Neural cell (in vitro differentiated cells): ENCODE measurements around the gene SPDEF. TPM values are rescaled to one million over a fixed set of nuclear protein-coding genes. Genes with fewer than 3 reads are reported as not detected.

Experiments
- H2AFZ ChIP-seq: fragments of 200-600, 300-800 bp; sonication (generic), shearing (Covaris generic); 2 replicates; pipeline ENCODE4 v1.6.0; 2014; ENCODE audit warnings: low read depth, mild to moderate bottlenecking, antibody characterized with exemption, low read length, moderate library complexity
- H3F3A ChIP-seq: fragments of 200-600 bp; shearing (Covaris generic); 2 replicates; pipeline ENCODE4 v1.6.1; 2016; ENCODE audit warnings: mild to moderate bottlenecking, moderate library complexity, mixed read lengths, antibody characterized with exemption, low read length; ENCODE audit not compliant: insufficient read depth, poor library complexity, severe bottlenecking
- H3K27ac ChIP-seq: fragments of 200-600, 300-800 bp; sonication (generic), shearing (Covaris generic); 2 replicates; pipeline ENCODE4 v1.5.1; 2014; ENCODE audit warnings: mild to moderate bottlenecking, low read length, moderate library complexity
- H3K27me3 ChIP-seq: fragments of 300-800, 200-600 bp; sonication (generic), shearing (Covaris generic); 2 replicates; pipeline ENCODE4 v1.6.0; 2014; ENCODE audit warnings: mild to moderate bottlenecking, low read depth, low read length, moderate library complexity; ENCODE audit not compliant: insufficient read depth
- H3K36me3 ChIP-seq: fragments of 300-800, 200-600 bp; sonication (generic), shearing (Covaris generic); 2 replicates; pipeline ENCODE4 v1.5.1; 2014; ENCODE audit warnings: mild to moderate bottlenecking, antibody characterized with exemption, low read length, moderate library complexity; ENCODE audit not compliant: insufficient read depth
- H3K4me2 ChIP-seq: fragments of 300-800, 200-600 bp; sonication (generic), shearing (Covaris generic); 2 replicates; pipeline ENCODE4 v1.6.0; 2014; ENCODE audit warnings: mild to moderate bottlenecking, low read length
- H3K4me3 ChIP-seq: fragments of 300-800, 200-600 bp; sonication (generic), shearing (Covaris generic); 2 replicates; pipeline ENCODE4 v1.5.1; 2014; ENCODE audit warnings: mild to moderate bottlenecking, low read length, moderate library complexity
- H3K79me2 ChIP-seq: fragments of 200-600 bp; shearing (Covaris generic); replicated peaks from 2 replicates; pipeline ENCODE4 v1.6.0; 2014; ENCODE audit warnings: mild to moderate bottlenecking, low read length, moderate library complexity; ENCODE audit not compliant: insufficient read depth
- H3K9ac ChIP-seq: fragments of 300-800, 200-600 bp; sonication (generic), shearing (Covaris generic); 2 replicates; pipeline ENCODE4 v1.6.1; 2016; ENCODE audit warnings: mild to moderate bottlenecking, low read length, mixed read lengths
- H3K9me2 ChIP-seq: fragments of 200-600 bp; shearing (Covaris generic); 2 replicates; pipeline ENCODE4 v1.6.1; 2016; ENCODE audit warnings: mild to moderate bottlenecking, low read length, mixed read lengths; ENCODE audit not compliant: insufficient read depth
- H3K9me3 ChIP-seq: fragments of 200-600, 300-800 bp; sonication (generic), shearing (Covaris generic); 2 replicates; pipeline ENCODE4 v1.6.1; 2016; ENCODE audit warnings: mild to moderate bottlenecking, mixed run types, low read length, moderate library complexity, mixed read lengths
- H4K20me1 ChIP-seq: fragments of 200-600 bp; shearing (Covaris generic); 2 replicates; pipeline ENCODE4 v1.6.1; 2016; ENCODE audit warnings: mild to moderate bottlenecking, mixed run types; ENCODE audit not compliant: insufficient read depth
- EP300 ChIP-seq: fragments of 450-650 bp; conservative IDR thresholded peaks from 2 replicates; pipeline ENCODE4 v1.6.1; 2014; ENCODE audit warnings: antibody characterized with exemption, mild to moderate bottlenecking, moderate library complexity; ENCODE audit not compliant: poor library complexity, severe bottlenecking
- EZH2 ChIP-seq: fragments of 200-600, 300-800 bp; shearing (Covaris generic), sonication (generic); IDR thresholded peaks from 2 replicates; pipeline ENCODE4 v1.6.1; 2014; ENCODE audit warnings: antibody characterized with exemption, low read length, borderline replicate concordance, mild to moderate bottlenecking; ENCODE audit not compliant: insufficient read depth, poor library complexity, severe bottlenecking
- MXI1 ChIP-seq: fragments of 450-650 bp; conservative IDR thresholded peaks from 2 replicates; pipeline ENCODE4 v1.6.1; 2014; ENCODE audit warnings: antibody characterized with exemption, mild to moderate bottlenecking; ENCODE audit not compliant: poor library complexity, severe bottlenecking
- POLR2AphosphoS5 ChIP-seq: IDR thresholded peaks from 2 replicates; pipeline ENCODE4 v1.6.1; 2012
- RAD21 ChIP-seq: fragments of 450-650 bp; conservative IDR thresholded peaks from 2 replicates; pipeline ENCODE4 v1.6.1; 2014; ENCODE audit warnings: antibody characterized with exemption, mild to moderate bottlenecking, moderate library complexity
- SMC3 ChIP-seq: fragments of 450-650 bp; conservative IDR thresholded peaks from 2 replicates; pipeline ENCODE4 v1.6.1; 2014; ENCODE audit warnings: antibody characterized with exemption, mild to moderate bottlenecking, moderate library complexity; ENCODE audit not compliant: poor library complexity
- TAF1 ChIP-seq: IDR thresholded peaks from 2 replicates; pipeline ENCODE4 v1.6.1; 2012; ENCODE audit warnings: low read depth
- polyA plus RNA-seq: library from polyadenylated mRNA; depleted of rRNA; stranded (reverse); fragments of >200 nt; gene quantifications from 2 replicates; pipeline ENCODE4 v1.2.3, GENCODE V29; 2014
- TF ChIP-seq, protein P1 (sequence below): fragments of 450-650 bp; IDR thresholded peaks from 2 replicates; pipeline ENCODE4 v1.5.1; 2014; ENCODE audit warnings: antibody characterized with exemption, mild to moderate bottlenecking, moderate library complexity; ENCODE audit not compliant: poor library complexity, severe bottlenecking
- TF ChIP-seq, protein P2 (sequence below): IDR thresholded peaks from 2 replicates; pipeline ENCODE4 v1.6.1; 2012; ENCODE audit warnings: borderline replicate concordance

The SPDEF gene
- polyA plus RNA-seq, 1 donor from 2014 or later, result 0.36 TPM

DNA sequence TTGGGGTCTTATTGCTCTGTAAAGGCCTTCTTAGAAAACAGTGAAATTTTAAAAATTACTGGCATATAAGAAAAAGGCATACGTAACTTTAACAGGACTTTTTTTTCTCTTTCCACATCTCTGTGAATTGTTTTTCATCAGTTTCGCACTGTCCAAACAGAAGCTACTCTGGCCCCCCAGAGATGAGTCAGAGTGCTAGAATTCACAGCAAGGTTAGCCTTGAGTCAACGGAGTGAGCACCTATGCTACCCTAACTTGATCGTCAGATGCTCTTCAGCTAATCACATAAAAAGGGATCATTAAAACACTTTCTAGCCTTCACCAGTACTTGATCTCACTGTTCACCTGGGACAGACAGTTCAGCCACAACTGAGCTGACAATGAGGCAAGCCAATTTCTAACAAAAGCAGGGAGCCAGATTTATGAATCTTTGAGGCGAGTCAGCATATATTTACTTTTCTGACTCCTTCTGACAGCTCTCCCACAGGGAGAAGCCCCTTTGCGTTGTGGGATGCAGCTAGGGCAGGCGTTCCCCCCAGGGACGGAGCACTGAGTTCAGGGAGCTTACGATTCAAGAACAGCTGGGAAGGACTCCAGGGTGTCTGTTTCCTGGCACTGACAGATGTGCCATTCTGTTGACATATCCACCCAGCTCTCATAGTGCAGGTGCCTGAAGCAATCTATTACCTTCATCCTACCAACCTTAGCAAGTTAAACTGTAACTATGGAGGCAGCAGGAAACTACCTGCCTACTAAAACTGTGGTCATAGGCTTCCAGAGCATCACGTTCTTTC, 46.4 kb upstream of the SPDEF start:
- H3K4me2 ChIP-seq, result no peak overlapping the region
- no peaks in the 10 kb centered on the region for H3K36me3 ChIP-seq
- H3K79me2 ChIP-seq, result no peaks in the 10 kb centered on the region
- no peak for TF ChIP-seq EP300
- no peak for TF ChIP-seq POLR2AphosphoS5
- TF ChIP-seq, protein P1, sequence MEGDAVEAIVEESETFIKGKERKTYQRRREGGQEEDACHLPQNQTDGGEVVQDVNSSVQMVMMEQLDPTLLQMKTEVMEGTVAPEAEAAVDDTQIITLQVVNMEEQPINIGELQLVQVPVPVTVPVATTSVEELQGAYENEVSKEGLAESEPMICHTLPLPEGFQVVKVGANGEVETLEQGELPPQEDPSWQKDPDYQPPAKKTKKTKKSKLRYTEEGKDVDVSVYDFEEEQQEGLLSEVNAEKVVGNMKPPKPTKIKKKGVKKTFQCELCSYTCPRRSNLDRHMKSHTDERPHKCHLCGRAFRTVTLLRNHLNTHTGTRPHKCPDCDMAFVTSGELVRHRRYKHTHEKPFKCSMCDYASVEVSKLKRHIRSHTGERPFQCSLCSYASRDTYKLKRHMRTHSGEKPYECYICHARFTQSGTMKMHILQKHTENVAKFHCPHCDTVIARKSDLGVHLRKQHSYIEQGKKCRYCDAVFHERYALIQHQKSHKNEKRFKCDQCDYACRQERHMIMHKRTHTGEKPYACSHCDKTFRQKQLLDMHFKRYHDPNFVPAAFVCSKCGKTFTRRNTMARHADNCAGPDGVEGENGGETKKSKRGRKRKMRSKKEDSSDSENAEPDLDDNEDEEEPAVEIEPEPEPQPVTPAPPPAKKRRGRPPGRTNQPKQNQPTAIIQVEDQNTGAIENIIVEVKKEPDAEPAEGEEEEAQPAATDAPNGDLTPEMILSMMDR, result no peak
- no peak for TF ChIP-seq MXI1
- TF ChIP-seq RAD21, result no peak
- no peak for TF ChIP-seq SMC3
- TF ChIP-seq TAF1, result no peak
- H3K9me3 ChIP-seq, result no peaks in the 10 kb centered on the region
- no peak overlapping the region for H3K9ac ChIP-seq
- H3K4me3 ChIP-seq, result no peak overlapping the region
- H4K20me1 ChIP-seq, result no peaks in the 10 kb centered on the region
- no peaks in the 10 kb centered on the region for H3K9me2 ChIP-seq
- no peaks in the 10 kb centered on the region for H3K27me3 ChIP-seq
- H3F3A ChIP-seq, result no peaks in the 10 kb centered on the region
- no peak overlapping the region for H2AFZ ChIP-seq
- H3K27ac ChIP-seq, result no peak overlapping the region

DNA sequence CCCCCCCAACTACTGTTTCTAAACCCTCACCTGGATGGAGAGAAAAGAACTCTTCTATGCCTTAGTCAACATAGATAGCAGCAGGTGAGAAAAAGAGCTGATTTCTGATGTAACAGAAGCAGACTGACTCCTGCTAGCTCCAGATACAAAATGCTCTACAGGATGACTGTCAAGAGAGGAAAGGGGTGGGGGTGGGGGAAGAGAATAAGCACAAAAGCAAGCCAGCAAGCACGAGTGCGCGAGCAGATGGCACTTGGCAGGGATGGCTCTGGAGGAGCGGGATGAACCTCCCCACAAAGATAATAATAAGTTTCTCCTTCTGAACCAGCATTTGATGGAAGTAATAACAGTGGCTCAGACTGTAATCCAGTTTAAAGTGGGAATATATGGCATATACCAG, 45.6 kb upstream of the SPDEF start:
- Histone ChIP-seq H3K9me2 (no peaks in the 10 kb centered on the region), H3K27me3 (no peaks in the 10 kb centered on the region), H3K27ac (peak overlapping the region; percentile 22), H3K79me2 (no peaks in the 10 kb centered on the region), H3K4me3 (peak overlapping the region; percentile 8), H4K20me1 (no peaks in the 10 kb centered on the region), H3K4me2 (no peak overlapping the region), H3K9ac (peak overlapping the region; percentile 8), H3K36me3 (no peaks in the 10 kb centered on the region), H3K9me3 (no peaks in the 10 kb centered on the region), H3F3A (no peaks in the 10 kb centered on the region), H2AFZ (no peak overlapping the region)
- TF ChIP-seq RAD21 (peak; percentile 28), POLR2AphosphoS5 (peak; percentile 64)
- TF ChIP-seq, protein P2, sequence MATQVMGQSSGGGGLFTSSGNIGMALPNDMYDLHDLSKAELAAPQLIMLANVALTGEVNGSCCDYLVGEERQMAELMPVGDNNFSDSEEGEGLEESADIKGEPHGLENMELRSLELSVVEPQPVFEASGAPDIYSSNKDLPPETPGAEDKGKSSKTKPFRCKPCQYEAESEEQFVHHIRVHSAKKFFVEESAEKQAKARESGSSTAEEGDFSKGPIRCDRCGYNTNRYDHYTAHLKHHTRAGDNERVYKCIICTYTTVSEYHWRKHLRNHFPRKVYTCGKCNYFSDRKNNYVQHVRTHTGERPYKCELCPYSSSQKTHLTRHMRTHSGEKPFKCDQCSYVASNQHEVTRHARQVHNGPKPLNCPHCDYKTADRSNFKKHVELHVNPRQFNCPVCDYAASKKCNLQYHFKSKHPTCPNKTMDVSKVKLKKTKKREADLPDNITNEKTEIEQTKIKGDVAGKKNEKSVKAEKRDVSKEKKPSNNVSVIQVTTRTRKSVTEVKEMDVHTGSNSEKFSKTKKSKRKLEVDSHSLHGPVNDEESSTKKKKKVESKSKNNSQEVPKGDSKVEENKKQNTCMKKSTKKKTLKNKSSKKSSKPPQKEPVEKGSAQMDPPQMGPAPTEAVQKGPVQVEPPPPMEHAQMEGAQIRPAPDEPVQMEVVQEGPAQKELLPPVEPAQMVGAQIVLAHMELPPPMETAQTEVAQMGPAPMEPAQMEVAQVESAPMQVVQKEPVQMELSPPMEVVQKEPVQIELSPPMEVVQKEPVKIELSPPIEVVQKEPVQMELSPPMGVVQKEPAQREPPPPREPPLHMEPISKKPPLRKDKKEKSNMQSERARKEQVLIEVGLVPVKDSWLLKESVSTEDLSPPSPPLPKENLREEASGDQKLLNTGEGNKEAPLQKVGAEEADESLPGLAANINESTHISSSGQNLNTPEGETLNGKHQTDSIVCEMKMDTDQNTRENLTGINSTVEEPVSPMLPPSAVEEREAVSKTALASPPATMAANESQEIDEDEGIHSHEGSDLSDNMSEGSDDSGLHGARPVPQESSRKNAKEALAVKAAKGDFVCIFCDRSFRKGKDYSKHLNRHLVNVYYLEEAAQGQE, result no peak

DNA sequence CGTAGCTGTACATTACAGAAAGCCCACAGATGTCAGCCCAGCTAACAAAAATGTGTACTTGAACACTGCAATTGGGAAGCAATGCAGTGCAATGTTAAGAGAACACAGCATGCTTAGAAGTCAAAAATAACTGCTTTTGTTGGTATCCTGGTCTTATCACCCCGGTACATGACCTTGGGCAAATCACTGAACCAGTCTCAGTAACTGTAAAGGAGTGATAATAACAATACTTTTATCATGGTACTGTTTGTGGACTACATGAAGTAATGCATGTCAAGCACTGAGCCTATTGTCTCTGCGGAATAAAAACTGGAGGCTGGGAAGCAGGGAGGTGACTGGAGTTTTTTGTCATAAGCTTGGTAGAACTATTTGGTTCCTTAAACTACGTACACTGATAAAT, 44.7 kb upstream of the SPDEF start:
- H3K9ac ChIP-seq, result no peak overlapping the region
- H3K36me3 ChIP-seq, result no peaks in the 10 kb centered on the region
- H3K4me2 ChIP-seq, result no peak overlapping the region
- H3F3A ChIP-seq, result no peaks in the 10 kb centered on the region
- no peaks in the 10 kb centered on the region for H3K27me3 ChIP-seq
- no peak overlapping the region for H3K4me3 ChIP-seq
- TF ChIP-seq SMC3 (no peak), RAD21 (no peak), MXI1 (no peak), POLR2AphosphoS5 (no peak), EP300 (no peak), EZH2 (no peak), TAF1 (no peak)
- TF ChIP-seq, protein P1, result no peak
- TF ChIP-seq, protein P2, result no peak
- no peaks in the 10 kb centered on the region for H3K9me2 ChIP-seq
- H2AFZ ChIP-seq, result no peak overlapping the region
- H3K9me3 ChIP-seq, result no peaks in the 10 kb centered on the region
- no peaks in the 10 kb centered on the region for H4K20me1 ChIP-seq
- no peak overlapping the region for H3K27ac ChIP-seq
- no peaks in the 10 kb centered on the region for H3K79me2 ChIP-seq
